Upper lobe of left lung (tissue), 4 donors: Measurements from ENCODE around the gene PRXL2B.

Source experiments
- EP300 ChIP-seq, 4 donors: sonication (generic); formaldehyde crosslinking; IDR thresholded peaks; one replicate each; pipeline ENCODE4 v1.5.1; 2017; ENCODE audit warnings: antibody characterized with exemption in 4 of 4, control low read depth in 2 of 4
- POLR2A ChIP-seq, 4 donors: fragments of 450-650 bp; IDR thresholded peaks; one replicate each; pipeline ENCODE4 v1.5.1; 2016 to 2017; ENCODE audit warnings: antibody characterized with exemption in 4 of 4, mild to moderate bottlenecking in 2 of 4
- POLR2AphosphoS5 ChIP-seq, 2 donors: sonication (generic); formaldehyde crosslinking; IDR thresholded peaks; one replicate each; pipeline ENCODE4 v1.5.1; 2017; ENCODE audit warnings: antibody characterized with exemption in 2 of 2
- TF ChIP-seq, protein P1 (sequence below), 6 experiments: fragments of 450-650 bp in 4 of 6; fragments of 200-600 bp in 2 of 6; sonication (generic) in 2 of 6; IDR thresholded peaks; one replicate each; pipeline ENCODE4 v1.5.1; 2016 to 2019; ENCODE audit warnings: antibody characterized with exemption in 6 of 6

DNA sequence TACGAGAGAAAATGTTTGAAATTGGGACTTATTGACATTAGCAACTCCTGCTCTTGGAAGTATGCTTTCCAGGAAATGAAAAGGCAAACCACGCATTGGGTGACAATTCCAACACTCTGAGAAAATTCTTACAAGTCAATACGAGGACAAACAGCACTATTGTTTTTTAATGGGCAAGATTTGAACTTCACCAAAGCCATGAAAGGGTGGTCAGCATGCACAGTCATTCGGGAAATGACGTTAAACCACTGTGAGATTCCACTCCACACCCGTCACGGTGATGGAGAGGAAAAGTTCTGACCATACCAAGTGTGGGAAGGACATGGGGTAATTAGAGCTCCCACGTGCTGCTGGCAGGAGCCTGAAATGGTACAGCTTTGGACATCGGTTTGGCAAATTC lies 12.2 kb upstream of the PRXL2B start:
- TF ChIP-seq POLR2A (IDR thresholded peaks at IDR 0.05) = no peak
- TF ChIP-seq, protein P1, sequence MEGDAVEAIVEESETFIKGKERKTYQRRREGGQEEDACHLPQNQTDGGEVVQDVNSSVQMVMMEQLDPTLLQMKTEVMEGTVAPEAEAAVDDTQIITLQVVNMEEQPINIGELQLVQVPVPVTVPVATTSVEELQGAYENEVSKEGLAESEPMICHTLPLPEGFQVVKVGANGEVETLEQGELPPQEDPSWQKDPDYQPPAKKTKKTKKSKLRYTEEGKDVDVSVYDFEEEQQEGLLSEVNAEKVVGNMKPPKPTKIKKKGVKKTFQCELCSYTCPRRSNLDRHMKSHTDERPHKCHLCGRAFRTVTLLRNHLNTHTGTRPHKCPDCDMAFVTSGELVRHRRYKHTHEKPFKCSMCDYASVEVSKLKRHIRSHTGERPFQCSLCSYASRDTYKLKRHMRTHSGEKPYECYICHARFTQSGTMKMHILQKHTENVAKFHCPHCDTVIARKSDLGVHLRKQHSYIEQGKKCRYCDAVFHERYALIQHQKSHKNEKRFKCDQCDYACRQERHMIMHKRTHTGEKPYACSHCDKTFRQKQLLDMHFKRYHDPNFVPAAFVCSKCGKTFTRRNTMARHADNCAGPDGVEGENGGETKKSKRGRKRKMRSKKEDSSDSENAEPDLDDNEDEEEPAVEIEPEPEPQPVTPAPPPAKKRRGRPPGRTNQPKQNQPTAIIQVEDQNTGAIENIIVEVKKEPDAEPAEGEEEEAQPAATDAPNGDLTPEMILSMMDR (IDR thresholded peaks at IDR 0.05) = no peak
- no peak for TF ChIP-seq POLR2AphosphoS5 (IDR thresholded peaks at IDR 0.05)
- TF ChIP-seq EP300 (IDR thresholded peaks at IDR 0.05) = no peak
